AG10803 (cell line): ENCODE measurements around the gene ARID1A.
"Not testable (repeated sequence)": the region's sequence is repeated elsewhere in the genome, so short reads cannot be mapped to it uniquely, and the experiment has no call there.

Experiments
- DNase-seq: peaks from one replicate; pipeline ENCODE4 v3.0.0; 2010; ENCODE audit warnings: low read depth
- H3K4me3 ChIP-seq: 2 replicates; pipeline ENCODE4 v1.5.1; 2011; ENCODE audit warnings: mild to moderate bottlenecking, low read length, control low read depth
- TF ChIP-seq, protein P1 (sequence below): conservative IDR thresholded peaks from 2 replicates; pipeline ENCODE4 v1.5.1; 2011; ENCODE audit warnings: mild to moderate bottlenecking, low read length, control low read depth, inconsistent platforms

Gene ARID1A

DNA sequence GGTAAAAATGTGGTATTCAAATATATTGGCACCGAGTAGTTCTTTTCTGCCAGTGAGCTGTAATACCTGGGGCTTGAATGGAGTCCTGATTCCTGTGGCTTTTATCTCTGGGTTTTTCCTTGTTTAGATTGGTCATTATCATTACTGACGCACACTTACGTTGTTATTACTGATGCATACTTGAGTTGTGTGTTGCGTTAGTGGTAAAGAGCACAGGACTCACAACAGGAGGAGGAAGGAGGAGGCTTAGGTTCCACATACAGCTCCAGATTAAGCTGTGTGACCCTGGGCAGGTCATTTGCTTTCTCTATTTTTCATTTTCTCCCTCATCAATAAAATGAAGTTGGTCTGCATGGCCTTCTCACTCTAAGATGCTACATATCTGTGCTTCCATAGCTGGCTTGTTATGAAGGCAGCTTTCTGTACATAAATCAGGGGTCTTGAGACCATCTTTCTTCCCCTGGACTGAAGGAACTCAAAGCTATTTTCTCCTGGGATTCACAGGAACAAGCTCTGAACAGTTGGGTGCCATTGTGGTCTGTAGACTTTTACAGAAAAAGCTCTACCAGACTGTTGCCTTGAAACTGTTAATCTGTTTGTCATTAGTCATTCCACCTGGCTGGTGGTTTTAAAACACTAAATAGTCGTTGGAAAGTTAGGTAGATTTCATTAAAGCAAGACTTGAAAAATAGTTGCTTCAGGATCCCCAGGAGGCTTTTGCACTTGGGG lies 5.6 kb downstream of the ARID1A start:
- no peak overlapping the region for H3K4me3 ChIP-seq
- TF ChIP-seq, protein P1, sequence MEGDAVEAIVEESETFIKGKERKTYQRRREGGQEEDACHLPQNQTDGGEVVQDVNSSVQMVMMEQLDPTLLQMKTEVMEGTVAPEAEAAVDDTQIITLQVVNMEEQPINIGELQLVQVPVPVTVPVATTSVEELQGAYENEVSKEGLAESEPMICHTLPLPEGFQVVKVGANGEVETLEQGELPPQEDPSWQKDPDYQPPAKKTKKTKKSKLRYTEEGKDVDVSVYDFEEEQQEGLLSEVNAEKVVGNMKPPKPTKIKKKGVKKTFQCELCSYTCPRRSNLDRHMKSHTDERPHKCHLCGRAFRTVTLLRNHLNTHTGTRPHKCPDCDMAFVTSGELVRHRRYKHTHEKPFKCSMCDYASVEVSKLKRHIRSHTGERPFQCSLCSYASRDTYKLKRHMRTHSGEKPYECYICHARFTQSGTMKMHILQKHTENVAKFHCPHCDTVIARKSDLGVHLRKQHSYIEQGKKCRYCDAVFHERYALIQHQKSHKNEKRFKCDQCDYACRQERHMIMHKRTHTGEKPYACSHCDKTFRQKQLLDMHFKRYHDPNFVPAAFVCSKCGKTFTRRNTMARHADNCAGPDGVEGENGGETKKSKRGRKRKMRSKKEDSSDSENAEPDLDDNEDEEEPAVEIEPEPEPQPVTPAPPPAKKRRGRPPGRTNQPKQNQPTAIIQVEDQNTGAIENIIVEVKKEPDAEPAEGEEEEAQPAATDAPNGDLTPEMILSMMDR = no peak
- DNase-seq = no peak

DNA sequence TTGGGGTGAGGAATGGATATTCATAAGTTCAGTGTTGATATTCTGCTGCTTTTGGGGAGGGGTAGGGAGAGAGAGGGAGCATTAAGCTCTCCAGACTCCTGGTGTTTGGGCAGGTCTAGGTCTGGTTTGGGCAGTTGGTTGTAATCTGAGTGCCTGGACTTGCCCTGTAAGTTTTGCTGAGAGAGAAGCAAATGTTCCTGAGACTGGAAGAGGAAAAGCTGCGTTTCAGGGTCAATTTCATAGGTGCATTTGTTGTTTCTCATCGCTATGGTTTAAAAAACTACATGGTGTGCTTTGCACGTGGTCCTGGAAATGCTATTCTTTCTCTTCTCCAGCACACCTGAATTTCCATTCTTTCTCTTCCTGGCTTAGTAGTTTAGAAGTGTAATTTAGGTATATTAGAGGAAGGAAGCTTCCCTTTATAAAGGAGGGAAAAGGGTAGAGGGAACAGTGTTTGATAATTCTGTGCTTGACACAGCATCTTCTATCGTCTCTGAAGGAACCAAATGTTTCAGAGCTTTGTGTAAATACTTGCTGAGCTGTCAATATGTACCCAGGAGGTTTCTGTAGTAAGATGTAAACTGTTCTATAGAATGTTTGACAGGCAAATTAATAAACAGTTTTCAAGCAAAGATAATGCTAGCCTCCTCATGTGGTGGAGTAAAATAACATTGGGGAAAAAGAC lies 6.3 kb downstream of the ARID1A start:
- TF ChIP-seq, protein P1 = no peak
- H3K4me3 ChIP-seq = no peak overlapping the region
- no peak for DNase-seq

DNA sequence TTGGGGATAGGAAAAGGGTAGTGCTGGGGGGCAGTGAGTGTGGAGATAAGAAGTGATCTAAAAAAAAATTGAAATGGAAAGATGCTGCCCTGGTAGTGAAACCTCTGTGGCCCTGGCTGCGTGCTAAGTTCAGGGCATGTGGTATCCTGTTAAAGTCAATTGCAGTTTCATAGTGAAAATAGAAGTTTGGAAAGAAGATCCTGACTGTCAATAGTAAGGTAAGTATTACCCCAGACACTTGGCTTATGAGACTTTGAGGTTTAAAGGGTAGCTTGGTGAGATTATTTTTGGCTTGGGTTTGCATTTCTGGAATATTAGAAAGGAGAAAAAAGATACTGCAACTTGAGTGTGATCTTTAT lies 6.8 kb downstream of the ARID1A start:
- no peak for DNase-seq
- H3K4me3 ChIP-seq = no peak overlapping the region
- TF ChIP-seq, protein P1 = no peak

DNA sequence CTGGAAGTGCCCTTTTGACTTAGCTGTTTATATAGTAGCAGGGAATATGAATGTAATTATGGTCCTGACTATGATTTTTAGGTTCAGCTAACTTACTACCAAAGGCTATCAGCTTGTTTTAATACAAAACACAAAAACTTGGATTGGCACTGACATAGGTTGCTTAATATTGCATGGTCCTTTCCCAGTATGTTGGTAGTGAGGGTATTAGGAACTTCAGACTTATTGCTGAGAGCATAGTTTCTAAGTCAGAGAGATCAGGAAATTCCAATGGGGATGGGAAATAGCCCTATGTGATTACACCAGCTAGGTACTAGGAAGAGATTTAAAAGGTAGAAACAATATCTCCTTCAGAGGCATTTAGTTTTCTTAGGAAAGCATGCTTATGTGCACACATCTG lies 7.7 kb downstream of the ARID1A start:
- TF ChIP-seq, protein P1 = no peak
- H3K4me3 ChIP-seq = no peak overlapping the region

DNA sequence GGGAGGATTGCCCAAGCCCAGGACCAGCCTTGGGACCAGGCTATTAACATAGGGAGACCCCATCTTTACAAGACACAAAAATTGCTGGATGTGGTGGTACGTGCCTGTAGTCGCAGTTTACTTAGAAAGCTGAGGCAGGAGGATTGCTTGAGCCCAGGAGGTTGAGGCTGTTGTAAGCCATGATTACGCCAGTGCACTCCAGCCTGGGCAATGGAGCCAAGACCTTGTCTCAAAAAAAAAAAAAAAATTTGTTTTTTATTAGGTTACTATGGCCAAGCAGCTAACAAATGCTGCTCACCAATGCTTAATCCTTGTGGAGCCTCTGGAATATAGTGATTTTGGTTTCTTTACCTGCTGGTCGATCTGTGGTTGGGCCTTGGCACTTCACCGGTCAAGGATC lies 8.8 kb downstream of the ARID1A start:
- H3K4me3 ChIP-seq = no peak overlapping the region
- TF ChIP-seq, protein P1 = no peak
- DNase-seq = no peak

More for the DNA sequence above, 7.7 kb downstream of the ARID1A start:
- peak; percentile 65 for DNase-seq

DNA sequence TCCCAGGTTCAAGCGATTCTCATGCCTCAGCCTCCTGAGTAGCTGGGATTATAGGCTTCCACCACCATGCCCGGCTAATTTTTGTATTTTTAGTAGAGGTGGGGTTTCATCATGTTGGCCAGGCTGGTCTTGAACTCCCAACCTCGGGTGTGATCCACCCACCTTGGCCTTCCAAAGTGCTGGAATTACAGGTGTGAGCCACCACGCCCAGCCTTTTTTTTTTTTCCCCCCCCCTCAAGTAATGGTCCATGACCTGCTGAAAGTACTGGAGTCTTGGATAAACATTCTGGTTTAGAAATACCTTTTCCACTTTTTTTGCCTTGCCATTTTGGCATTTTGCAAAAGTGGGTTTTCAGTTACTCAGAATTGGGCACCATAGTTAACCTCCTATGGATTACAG lies 9.4 kb downstream of the ARID1A start:
- H3K4me3 ChIP-seq, DNase-seq: not testable (repeated sequence)

DNA sequence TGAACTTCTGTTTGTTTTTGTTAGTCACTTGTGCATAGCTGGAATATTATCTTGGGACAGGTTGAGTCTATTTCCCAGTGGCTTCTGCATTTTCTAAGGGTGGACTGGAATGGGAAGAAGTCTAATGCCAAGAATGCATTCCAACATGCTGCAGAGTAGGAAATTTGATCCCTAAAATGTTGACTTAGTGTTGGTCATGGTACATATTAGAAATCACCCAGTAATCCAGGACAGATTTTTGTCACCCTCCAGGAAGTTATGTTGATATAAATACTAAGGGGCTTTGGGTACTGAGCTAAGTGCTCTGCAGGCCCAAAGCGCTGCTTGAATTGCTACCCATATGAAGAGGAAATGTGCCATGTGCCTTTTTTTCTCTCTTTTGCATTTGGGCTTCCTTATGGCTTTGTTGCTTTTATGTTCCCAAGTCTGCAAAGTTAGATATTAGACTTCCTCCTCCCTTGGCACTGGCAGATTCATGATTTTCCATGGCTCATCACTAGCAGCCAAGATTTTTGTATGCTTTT lies 10.0 kb downstream of the ARID1A start:
- TF ChIP-seq, protein P1 = no peak
- peak; percentile 92 for DNase-seq
- no peak overlapping the region for H3K4me3 ChIP-seq
